HepG2 (cell line): Measurements from ENCODE around the gene IDH3A. TPM values are rescaled to one million over a fixed set of nuclear protein-coding genes. Genes with fewer than 3 reads are reported as not detected.

Experiments
- EP300 ChIP-seq, 3 experiments: sonication (generic) in 1 of 3; formaldehyde crosslinking in 1 of 3; IDR thresholded peaks; 2 replicates each; pipeline versions ENCODE4 v1.5.1 to v1.6.1; 2011 to 2020; ENCODE audit warnings: low read depth in 2 of 3, low read length in 2 of 3, borderline replicate concordance in 1 of 3, improper control_type of control experiment in 1 of 3, mild to moderate bottlenecking in 1 of 3, missing genetic modification reagents in 1 of 3, moderate library complexity in 1 of 3
- IRF1 ChIP-seq: sonication (generic); formaldehyde crosslinking; IDR thresholded peaks from 2 replicates; pipeline ENCODE4 v1.4.0; 2020; ENCODE audit warnings: low read depth, mild to moderate bottlenecking, missing genetic modification reagents
- MYC ChIP-seq: sonication (generic); formaldehyde crosslinking; IDR thresholded peaks from 2 replicates; pipeline ENCODE4 v1.9.0; 2021; ENCODE audit warnings: missing genetic modification reagents, borderline replicate concordance
- MYPOP ChIP-seq: sonication (generic); formaldehyde crosslinking; IDR thresholded peaks from 2 replicates; pipeline ENCODE4 v1.8.1; 2023; ENCODE audit warnings: mild to moderate bottlenecking, moderate library complexity, missing genetic modification reagents
- SIN3B ChIP-seq: fragments of 150-350 bp; IDR thresholded peaks from 2 replicates; pipeline ENCODE4 v1.6.1; 2014; ENCODE audit warnings: low read length
- TEAD3 ChIP-seq: optimal IDR thresholded peaks from 2 replicates; pipeline ENCODE3; 2016; ENCODE audit warnings: borderline replicate concordance
- TFAP4 ChIP-seq: sonication (generic); IDR thresholded peaks from 2 replicates; pipeline ENCODE4 v1.6.1; 2016; ENCODE audit warnings: low read depth, borderline replicate concordance
- TMF1 ChIP-seq: sonication (generic); formaldehyde crosslinking; IDR thresholded peaks from 2 replicates; pipeline ENCODE4 v1.8.1; 2022; ENCODE audit warnings: low read depth, missing genetic modification reagents
- TRIM24 ChIP-seq: sonication (generic); formaldehyde crosslinking; IDR thresholded peaks from 2 replicates; pipeline ENCODE4 v1.8.0; 2022; ENCODE audit warnings: mild to moderate bottlenecking, missing genetic modification reagents
- ZGPAT ChIP-seq: IDR thresholded peaks from 2 replicates; pipeline ENCODE4 v1.6.1; 2016; ENCODE audit warnings: mild to moderate bottlenecking
- ZNF263 ChIP-seq: sonication (generic); formaldehyde crosslinking; IDR thresholded peaks from 2 replicates; pipeline ENCODE4 v1.4.0; 2020; ENCODE audit warnings: missing genetic modification reagents
- ZNF407 ChIP-seq: sonication (generic); formaldehyde crosslinking; IDR thresholded peaks from one replicate; pipeline ENCODE4 v1.5.1; 2020; ENCODE audit warnings: mild to moderate bottlenecking, missing genetic modification reagents; ENCODE audit errors: not compliant biosample characterization
- ZNF557 ChIP-seq: sonication (generic); formaldehyde crosslinking; IDR thresholded peaks from 2 replicates; pipeline ENCODE4 v1.4.0; 2020; ENCODE audit warnings: missing genetic modification reagents
- ZNF709 ChIP-seq: sonication (generic); formaldehyde crosslinking; IDR thresholded peaks from 2 replicates; pipeline ENCODE4 v1.5.0; 2020; ENCODE audit warnings: mild to moderate bottlenecking, missing genetic modification reagents
- polyA plus RNA-seq, 8 experiments: library from polyadenylated mRNA; depleted of rRNA in 3 of 8; stranded (reverse) in 7 of 8; unstranded in 1 of 8; fragments of >200 nt; fragmentation: Illumina TruSeq in 4 of 8; extraction: Trizol in 4 of 8; gene quantifications; 2 replicates each; pipeline versions ENCODE4 v1.2.1 to v1.2.3, GENCODE V29; 2011 to 2016; ENCODE audit warnings: low read depth in 4 of 8, missing spikeins in 1 of 8, mixed read lengths in 1 of 8; ENCODE audit not compliant: insufficient read depth in 1 of 8
- total RNA-seq, 5 experiments: library from RNA; depleted of rRNA; stranded (reverse); fragments of >200 nt; fragmentation: Illumina TruSeq; extraction: Trizol; gene quantifications; 2 replicates each; pipeline ENCODE4 v1.2.3, GENCODE V29; 2016; ENCODE audit warnings: low read depth in 1 of 5
- TF ChIP-seq, protein P1 (sequence below): sonication (generic); formaldehyde crosslinking; IDR thresholded peaks from 2 replicates; pipeline ENCODE4 v1.9.0; 2022; ENCODE audit warnings: low read depth, missing genetic modification reagents

IDH3A gene
- total and polyA plus RNA-seq, 2 of the 13 experiments (the other 11 are each of a cell fraction or from before 2014, with no cell fraction given) = 40.7 to 50.7 TPM

- TF ChIP-seq, protein P1, sequence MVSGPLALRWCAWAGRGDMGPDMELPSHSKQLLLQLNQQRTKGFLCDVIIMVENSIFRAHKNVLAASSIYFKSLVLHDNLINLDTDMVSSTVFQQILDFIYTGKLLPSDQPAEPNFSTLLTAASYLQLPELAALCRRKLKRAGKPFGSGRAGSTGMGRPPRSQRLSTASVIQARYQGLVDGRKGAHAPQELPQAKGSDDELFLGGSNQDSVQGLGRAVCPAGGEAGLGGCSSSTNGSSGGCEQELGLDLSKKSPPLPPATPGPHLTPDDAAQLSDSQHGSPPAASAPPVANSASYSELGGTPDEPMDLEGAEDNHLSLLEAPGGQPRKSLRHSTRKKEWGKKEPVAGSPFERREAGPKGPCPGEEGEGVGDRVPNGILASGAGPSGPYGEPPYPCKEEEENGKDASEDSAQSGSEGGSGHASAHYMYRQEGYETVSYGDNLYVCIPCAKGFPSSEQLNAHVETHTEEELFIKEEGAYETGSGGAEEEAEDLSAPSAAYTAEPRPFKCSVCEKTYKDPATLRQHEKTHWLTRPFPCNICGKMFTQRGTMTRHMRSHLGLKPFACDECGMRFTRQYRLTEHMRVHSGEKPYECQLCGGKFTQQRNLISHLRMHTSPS = peak; percentile 22; the same call in 1 of the 2 replicates
- TF ChIP-seq TMF1 (CRISPR knock-in tag) (no peak), ZGPAT (CRISPR knock-in tag) (0 out of 2 replicates have a peak, but pooled peaks have one; percentile 41), ZNF407 (CRISPR knock-in tag) (no peak), TEAD3 (CRISPR knock-in tag) (peak; percentile 36), TRIM24 (CRISPR knock-in tag) (no peak), IRF1 (CRISPR knock-in tag) (no peak), TFAP4 (peak; percentile 38; the same call in 1 of the 2 replicates), SIN3B (no peak), ZNF709 (no peak), ZNF557 (CRISPR knock-in tag) (no peak), EP300 (IDR thresholded peaks at IDR 0.05; ENCODE audit: low read depth in 2 of 2, low read length in 2 of 2) (peak in 1 of 2 experiments; percentile 38; a peak in 1 of 4 replicates), EP300 (CRISPR knock-in tag; IDR thresholded peaks at IDR 0.05; ENCODE audit: borderline replicate concordance) (no peak), MYC (CRISPR knock-in tag) (no peak), ZNF263 (CRISPR knock-in tag) (no peak), MYPOP (CRISPR knock-in tag) (no peak)
Measured at GRCh38 chr15:78127882-78128281, 21.3 kb upstream of the IDH3A start (continued).
